Femur (tissue), 1 donor: ENCODE results near the gene LIMS1.
"Not testable (repeated sequence)": the region's sequence is repeated elsewhere in the genome, so short reads cannot be mapped to it uniquely, and the experiment has no call there.

Experiments
- DNase-seq: peaks from one replicate; pipeline ENCODE4 v3.0.0-alpha.2; 2017

Gene LIMS1, protein sequence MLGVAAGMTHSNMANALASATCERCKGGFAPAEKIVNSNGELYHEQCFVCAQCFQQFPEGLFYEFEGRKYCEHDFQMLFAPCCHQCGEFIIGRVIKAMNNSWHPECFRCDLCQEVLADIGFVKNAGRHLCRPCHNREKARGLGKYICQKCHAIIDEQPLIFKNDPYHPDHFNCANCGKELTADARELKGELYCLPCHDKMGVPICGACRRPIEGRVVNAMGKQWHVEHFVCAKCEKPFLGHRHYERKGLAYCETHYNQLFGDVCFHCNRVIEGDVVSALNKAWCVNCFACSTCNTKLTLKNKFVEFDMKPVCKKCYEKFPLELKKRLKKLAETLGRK

GRCh38 chr2:108533832-108534583 is at the start of gene LIMS1:
TSS of gene LIMS1 (plus strand) at chr2:108534470. CDS start at chr2:108534563, 93 bp downstream.
- peak; percentile 95 for DNase-seq

DNA sequence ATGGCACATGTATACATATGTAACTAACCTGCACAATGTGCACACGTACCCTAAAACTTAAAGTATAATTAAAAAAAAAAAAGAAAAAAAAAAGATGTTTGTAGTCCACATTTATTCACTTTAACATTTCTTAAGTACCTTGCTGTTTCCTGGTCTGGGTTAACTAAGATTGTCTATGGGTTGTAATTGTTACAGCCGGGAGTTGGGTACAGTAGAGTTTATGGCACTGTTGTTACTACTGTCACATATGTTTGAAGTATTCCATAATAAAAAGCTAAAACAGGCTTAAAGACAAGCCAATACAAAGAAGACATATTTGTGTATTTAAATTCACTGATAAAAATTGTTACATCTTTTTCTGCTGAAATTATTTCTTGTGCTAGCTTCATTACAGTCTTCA is 49.0 kb upstream of the LIMS1 start:
- DNase-seq: no peak

GRCh38 chr2:108490506-108491122 is 43.7 kb upstream of the LIMS1 start:
- DNase-seq: no peak

- no peak for DNase-seq
Measured at GRCh38 chr2:108491848-108492247, 42.4 kb upstream of the LIMS1 start.

- DNase-seq: no peak
Measured at GRCh38 chr2:108492364-108492763, 41.9 kb upstream of the LIMS1 start.

- DNase-seq: not testable (repeated sequence)
Measured at GRCh38 chr2:108496167-108496566, 38.1 kb upstream of the LIMS1 start.

GRCh38 chr2:108507620-108508019 is 26.6 kb upstream of the LIMS1 start:
- not testable (repeated sequence) for DNase-seq

DNA sequence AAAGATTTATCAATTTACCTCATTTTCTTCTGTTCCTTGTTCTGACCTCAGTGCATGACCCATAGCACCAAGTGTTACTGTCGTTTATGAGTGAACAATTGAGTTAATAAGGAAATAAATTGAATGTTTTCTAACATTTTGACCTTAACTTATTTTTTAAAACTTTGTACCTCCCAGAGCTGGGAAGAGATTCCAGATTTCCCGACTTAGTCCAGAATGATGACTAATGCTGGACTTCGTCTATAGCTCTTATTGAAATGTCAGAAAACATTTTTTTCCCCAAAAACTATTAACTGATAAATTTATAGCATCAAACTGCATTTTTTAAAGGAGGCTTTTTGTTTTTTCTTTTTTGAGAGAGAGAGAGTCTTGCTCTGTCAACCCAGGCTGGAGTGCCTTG is 21.8 kb upstream of the LIMS1 start:
- DNase-seq: not testable (repeated sequence)

GRCh38 chr2:108514478-108514877 is 19.8 kb upstream of the LIMS1 start:
- DNase-seq: not testable (repeated sequence)

DNA sequence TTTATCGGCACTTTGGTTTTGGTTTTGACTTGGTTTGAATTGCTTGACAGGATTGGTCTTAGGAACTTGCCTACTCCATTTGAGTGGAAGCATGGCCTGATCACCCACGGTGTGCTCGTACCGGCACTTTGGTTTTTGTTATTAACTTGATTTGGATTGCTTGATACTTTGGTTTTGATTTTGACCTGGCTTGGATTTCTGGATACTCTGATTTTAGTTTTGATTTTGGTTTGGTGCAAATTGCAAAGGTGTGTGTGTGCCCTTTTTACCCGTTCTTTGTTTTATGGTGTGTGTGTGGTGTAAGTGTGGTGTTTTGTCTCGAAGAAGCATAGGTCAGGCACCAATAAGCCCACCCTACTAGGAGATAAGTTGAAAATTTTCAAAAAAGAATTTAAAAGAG is 9.6 kb upstream of the LIMS1 start:
- not testable (repeated sequence) for DNase-seq

- DNase-seq: not testable (repeated sequence)
Measured at GRCh38 chr2:108525258-108525657, 9.0 kb upstream of the LIMS1 start.

DNA sequence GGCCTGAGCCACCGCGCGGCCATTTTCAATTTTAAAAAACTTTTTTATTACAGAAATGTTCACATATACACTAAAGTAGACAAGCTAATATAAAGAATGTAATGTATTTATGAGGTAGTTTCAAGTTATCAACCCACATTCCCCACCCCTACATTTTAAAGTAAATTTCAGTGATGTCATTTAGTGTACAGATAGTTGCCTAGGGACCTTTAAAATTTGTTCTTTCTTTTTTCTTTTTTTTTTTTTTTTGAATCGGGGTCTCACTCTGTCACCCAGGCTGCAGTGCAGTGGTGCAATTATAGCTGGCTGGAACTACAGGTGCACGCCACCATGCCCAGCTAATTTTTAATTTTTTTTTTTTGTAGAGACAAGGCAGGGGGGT is 2.6 kb upstream of the LIMS1 start:
- no peak for DNase-seq

- DNase-seq: peak; percentile 57
Measured at GRCh38 chr2:108534584-108535356, 500 bp downstream of the LIMS1 start.

DNA sequence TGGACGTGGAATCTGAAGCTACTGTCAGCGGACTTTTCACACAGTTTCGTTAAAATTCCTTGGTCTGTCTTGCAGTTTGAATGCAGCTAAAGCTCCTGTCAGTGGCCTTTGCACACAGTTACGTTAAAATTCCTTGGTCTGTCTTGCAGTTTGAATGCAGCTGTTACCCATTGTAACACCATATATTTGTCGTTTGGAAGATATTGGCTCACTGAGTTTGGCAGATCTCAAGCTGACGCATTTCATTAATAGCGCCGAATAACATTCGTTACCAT is 1.0 kb downstream of the LIMS1 start:
- peak; percentile 37 for DNase-seq

DNA sequence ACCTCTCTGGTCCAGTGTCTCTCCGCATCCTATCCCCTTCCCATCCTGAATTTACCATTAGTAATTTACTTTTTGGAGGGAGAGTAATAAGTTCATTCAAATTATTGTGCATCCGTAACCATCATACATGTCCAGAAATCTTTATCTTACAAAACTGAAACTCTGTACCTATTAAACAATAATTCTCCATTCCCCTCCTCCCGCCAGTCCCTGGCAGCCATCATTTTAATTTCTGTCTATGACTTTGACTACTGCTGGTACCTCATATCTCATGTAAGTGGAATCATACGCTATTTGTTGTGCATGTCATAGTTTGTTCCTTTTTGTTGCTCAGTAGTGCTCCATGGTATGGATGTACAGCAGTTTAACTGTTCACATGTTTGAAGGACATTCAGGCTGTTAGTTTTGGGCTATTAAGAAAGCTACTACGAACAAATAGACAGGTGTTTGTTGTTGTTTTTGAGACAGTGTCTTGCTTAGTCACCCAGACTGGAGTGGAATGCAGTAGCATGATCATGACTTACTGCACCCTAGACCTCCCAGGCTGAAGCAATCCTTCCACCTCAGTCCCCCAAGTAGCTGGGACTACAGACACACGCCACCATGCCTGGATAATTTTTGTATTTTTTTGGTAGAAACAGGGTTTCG is 2.0 kb downstream of the LIMS1 start:
- no peak for DNase-seq

- no peak for DNase-seq
Measured at GRCh38 chr2:108536911-108537310, 2.6 kb downstream of the LIMS1 start.

GRCh38 chr2:108538000-108538625 is 3.8 kb downstream of the LIMS1 start:
- no peak for DNase-seq

- no peak for DNase-seq
Measured at GRCh38 chr2:108541451-108541850, 7.2 kb downstream of the LIMS1 start.

GRCh38 chr2:108542071-108542470 is 7.8 kb downstream of the LIMS1 start:
- DNase-seq: no peak

GRCh38 chr2:108547606-108548005 is 13.3 kb downstream of the LIMS1 start:
- DNase-seq: no peak

DNA sequence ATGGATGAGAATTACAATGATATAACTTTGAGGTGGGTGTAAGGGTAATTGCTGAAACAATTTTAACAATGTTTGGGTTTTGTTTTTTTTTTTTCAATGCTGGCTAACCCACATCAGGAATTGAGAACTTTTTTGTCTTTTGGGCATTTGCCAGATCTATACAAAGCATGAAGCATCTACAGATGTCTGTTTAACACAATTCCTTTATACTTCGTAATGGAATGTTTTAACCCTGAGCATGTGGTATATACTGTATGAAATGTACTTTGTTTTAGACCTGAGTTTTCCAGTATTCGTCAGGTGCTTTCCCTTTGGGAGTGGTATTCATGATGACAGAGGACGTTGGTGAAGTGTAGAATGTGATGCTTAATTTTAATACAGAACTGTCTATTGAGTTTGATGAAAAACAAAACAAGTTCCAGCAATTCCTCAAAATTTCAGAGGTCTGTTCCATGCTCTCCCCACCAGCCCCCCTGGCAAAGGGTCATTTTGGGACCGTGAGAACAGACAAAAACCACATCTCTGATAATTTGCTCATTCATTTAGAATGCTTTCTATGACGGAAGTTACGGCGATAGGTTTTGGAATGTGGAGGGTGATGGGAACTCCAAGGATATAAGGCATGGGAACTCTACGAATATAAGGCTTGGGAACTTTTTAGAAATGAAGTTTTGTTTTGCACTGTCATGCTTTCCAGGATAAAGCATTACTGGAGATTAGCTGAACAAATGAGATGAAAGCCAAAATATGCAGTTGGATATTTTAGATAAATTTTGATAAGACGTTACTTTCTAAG is 14.1 kb downstream of the LIMS1 start:
- DNase-seq: no peak
